HepG2 (cell line): Measurements from ENCODE around the gene ARG2. TPM values are rescaled to one million over a fixed set of nuclear protein-coding genes. Genes with fewer than 3 reads are reported as not detected.
A peak's percentile ranks its signal among the peaks of the same experiment; 100 is the strongest.

Experiments
- ATAC-seq: fragments of 200-7000 bp; cut with Tn5 transposase; 3 replicates; pipeline ENCODE4 v1.9.1; 2020; ENCODE audit warnings: mild to moderate bottlenecking, moderate library complexity
- BruUV-seq: library from RNA; stranded (reverse); fragments of 400-500 nt; replicated peaks from 2 replicates; lab custom pipeline; 2021; lab: Mats Ljungman, UMichigan
- CTCF ChIA-PET: fragments of 300-600 bp; formaldehyde crosslinking; extraction: SDS; loops from one replicate; lab custom pipeline; 2021; ENCODE audit warnings: low total read pairs, inconsistent platforms, low intra/inter-chr PET ratio; lab: Yijun Ruan, JAX
- POLR2A ChIA-PET: fragments of 350-600 bp; sonication (Branson Sonifier 250); formaldehyde crosslinking; loops from one replicate; lab custom pipeline; 2020; ENCODE audit warnings: antibody characterized with exemption, inconsistent platforms; lab: Yijun Ruan, JAX
- DNase-seq: peaks from one replicate; pipeline ENCODE4 v3.0.0-alpha.2; 2015; ENCODE audit warnings: low spot score
- FAIRE-seq: peaks from 3 replicates; lab custom pipeline; 2011; peaks lifted over from hg19 to GRCh38; lab: Jason Lieb, UNC
- H2AFZ ChIP-seq: one replicate; pipeline ENCODE4 v1.6.1; 2011; ENCODE audit warnings: low read length, inconsistent platforms
- H3K27ac ChIP-seq: fragments of 300-600 bp; 3 replicates; pipeline ENCODE4 v1.8.0; 2011; ENCODE audit warnings: mixed run types, mild to moderate bottlenecking, mixed read lengths, low read length, inconsistent platforms; ENCODE audit not compliant: insufficient read depth; ENCODE audit errors: extremely low read length
- H3K27me3 ChIP-seq, 2 experiments: fragments of 200-600 bp in 1 of 2; 2 replicates in 1 of 2; 3 replicates in 1 of 2; pipeline versions ENCODE4 v1.6.0 to v1.8.0; 2011; ENCODE audit warnings: low read length in 2 of 2, mild to moderate bottlenecking in 2 of 2, moderate library complexity in 2 of 2, inconsistent platforms in 1 of 2; ENCODE audit not compliant: insufficient read depth in 2 of 2, control insufficient read depth in 1 of 2
- H3K36me3 ChIP-seq, 2 experiments: fragments of 200-600 bp in 1 of 2; replicated peaks in 1 of 2; 2 replicates in 1 of 2; 3 replicates in 1 of 2; pipeline versions ENCODE4 v1.5.1 to v1.8.0; 2011; ENCODE audit warnings: low read length in 2 of 2, inconsistent platforms in 1 of 2; ENCODE audit not compliant: insufficient read depth in 2 of 2, control insufficient read depth in 1 of 2
- H3K4me1 ChIP-seq: 2 replicates; pipeline ENCODE4 v1.5.1; 2012; ENCODE audit warnings: low read length, inconsistent platforms; ENCODE audit not compliant: insufficient read depth
- H3K4me2 ChIP-seq: 2 replicates; pipeline ENCODE4 v1.6.0; 2011; ENCODE audit warnings: low read depth, low read length, inconsistent platforms
- H3K4me3 ChIP-seq, 3 experiments: fragments of 200-600 bp in 1 of 3; sonication (generic), shearing (Covaris generic) in 1 of 3; replicated peaks in 1 of 3; 2 replicates each; pipeline ENCODE4 v1.5.1; 2011 to 2016; ENCODE audit warnings: low read length in 3 of 3, inconsistent platforms in 2 of 3, low read depth in 2 of 3, mild to moderate bottlenecking in 2 of 3, control low read depth in 1 of 3, mixed read lengths in 1 of 3; ENCODE audit not compliant: insufficient read depth in 1 of 3
- H3K79me2 ChIP-seq: one replicate; pipeline ENCODE4 v1.6.1; 2011; ENCODE audit warnings: low read length, inconsistent platforms; ENCODE audit not compliant: insufficient read depth
- H3K9ac ChIP-seq: 2 replicates; pipeline ENCODE4 v1.6.0; 2011; ENCODE audit warnings: mild to moderate bottlenecking, low read depth, low read length, inconsistent platforms; ENCODE audit not compliant: insufficient read depth
- H3K9me3 ChIP-seq: 2 replicates; pipeline ENCODE4 v1.5.1; 2012; ENCODE audit warnings: mild to moderate bottlenecking, low read length
- H4K20me1 ChIP-seq: 2 replicates; pipeline ENCODE4 v1.6.0; 2011; ENCODE audit warnings: inconsistent platforms, mild to moderate bottlenecking, low read length, moderate library complexity; ENCODE audit not compliant: insufficient read depth
- ZKSCAN5 ChIP-seq: sonication (generic); formaldehyde crosslinking; IDR thresholded peaks from 2 replicates; pipeline ENCODE4 v1.5.1; 2020; ENCODE audit warnings: mild to moderate bottlenecking, missing genetic modification reagents
- ZNF121 ChIP-seq: sonication (generic); formaldehyde crosslinking; IDR thresholded peaks from 2 replicates; pipeline ENCODE4 v1.5.0; 2020; ENCODE audit warnings: mild to moderate bottlenecking, missing genetic modification reagents
- ZNF557 ChIP-seq: sonication (generic); formaldehyde crosslinking; IDR thresholded peaks from 2 replicates; pipeline ENCODE4 v1.4.0; 2020; ENCODE audit warnings: missing genetic modification reagents
- ZNF615 ChIP-seq: sonication (generic); formaldehyde crosslinking; IDR thresholded peaks from 2 replicates; pipeline ENCODE4 v1.5.0; 2020; ENCODE audit warnings: mild to moderate bottlenecking, missing genetic modification reagents, borderline replicate concordance
- WGBS: methylation state at CpG from one replicate; pipeline ENCODE4 v1.1.6; 2017; ENCODE audit warnings: low lambda C conversion rate; 5-methylcytosine and 5-hydroxymethylcytosine counted together
- in situ Hi-C: cut with HindIII; loops from 2 replicates; pipeline ENCODE4 v1.10.0; 2017; ENCODE audit warnings: low pct_unique_long_range_greater_than_20kb; ENCODE audit not compliant: extremely low pct_ligation_motif_present
- intact Hi-C: fragments of 100-400 bp; cut with micrococcal nuclease; formaldehyde crosslinking; loops from one replicate; pipeline ENCODE4 v1.10.0; 2022; ENCODE audit not compliant: unreplicated experiment
- polyA plus RNA-seq, 8 experiments: library from polyadenylated mRNA; depleted of rRNA in 3 of 8; stranded (reverse) in 7 of 8; unstranded in 1 of 8; fragments of >200 nt; fragmentation: Illumina TruSeq in 4 of 8; extraction: Trizol in 4 of 8; gene quantifications; 2 replicates each; pipeline versions ENCODE4 v1.2.1 to v1.2.3, GENCODE V29; 2011 to 2016; ENCODE audit warnings: low read depth in 4 of 8, missing spikeins in 1 of 8, mixed read lengths in 1 of 8; ENCODE audit not compliant: insufficient read depth in 1 of 8
- total RNA-seq, 5 experiments: library from RNA; depleted of rRNA; stranded (reverse); fragments of >200 nt; fragmentation: Illumina TruSeq; extraction: Trizol; gene quantifications; 2 replicates each; pipeline ENCODE4 v1.2.3, GENCODE V29; 2016; ENCODE audit warnings: low read depth in 1 of 5

ARG2 gene
- total and polyA plus RNA-seq, 2 of the 13 experiments (the other 11 are each of a cell fraction or from before 2014, with no cell fraction given) = 37.5 to 73.6 TPM

DNA sequence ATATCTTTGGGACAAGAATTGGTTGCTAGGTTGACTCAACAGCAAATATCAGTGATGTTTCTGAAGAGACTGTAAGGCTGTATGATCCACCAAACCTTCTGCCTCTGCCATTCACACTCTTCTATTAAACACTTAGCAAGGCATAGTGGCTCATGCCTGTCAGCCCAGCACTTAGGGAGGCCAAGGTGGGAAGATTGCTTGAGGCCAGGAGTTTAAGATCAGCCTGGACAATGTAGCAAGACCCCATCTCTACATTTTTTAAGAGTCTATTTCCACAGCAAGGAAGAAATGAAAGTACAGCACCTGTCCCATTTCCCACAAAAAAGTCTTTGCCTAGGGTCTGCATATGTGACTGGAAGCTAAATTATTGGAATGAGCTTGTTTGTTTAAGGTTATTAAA lies 7.8 kb downstream of the ARG2 start:
- no peak overlapping the region for H3K9ac ChIP-seq
- CTCF ChIA-PET = no interaction called here
- no peak for FAIRE-seq
- intact Hi-C loops = no loop called here
- H3K27ac ChIP-seq = no peak overlapping the region
- DNase-seq = no peak
- H3K4me2 ChIP-seq = no peak overlapping the region
- no TSS peak for BruUV-seq
- no peak overlapping the region for H2AFZ ChIP-seq
- no peaks in the 10 kb centered on the region for H3K27me3 ChIP-seq
- no peaks in the 10 kb centered on the region for H3K9me3 ChIP-seq
- POLR2A ChIA-PET = no interaction called here
- no peaks in the 10 kb centered on the region; a peak in 1 of 5 replicates for H3K36me3 ChIP-seq
- ATAC-seq = no peak
- no peak overlapping the region for H3K4me3 ChIP-seq
- no peaks in the 10 kb centered on the region for H3K79me2 ChIP-seq
- no peaks in the 10 kb centered on the region for H4K20me1 ChIP-seq
- H3K4me1 ChIP-seq = peaks cover 34% of the 10 kb centered on the region
- in situ Hi-C loops = no loop called here
- TF ChIP-seq ZNF121 (CRISPR knock-in tag) (peak; percentile 70), ZNF615 (CRISPR knock-in tag) (no peak)
- TF ChIP-seq, all 625 proteins: peak for 1

DNA sequence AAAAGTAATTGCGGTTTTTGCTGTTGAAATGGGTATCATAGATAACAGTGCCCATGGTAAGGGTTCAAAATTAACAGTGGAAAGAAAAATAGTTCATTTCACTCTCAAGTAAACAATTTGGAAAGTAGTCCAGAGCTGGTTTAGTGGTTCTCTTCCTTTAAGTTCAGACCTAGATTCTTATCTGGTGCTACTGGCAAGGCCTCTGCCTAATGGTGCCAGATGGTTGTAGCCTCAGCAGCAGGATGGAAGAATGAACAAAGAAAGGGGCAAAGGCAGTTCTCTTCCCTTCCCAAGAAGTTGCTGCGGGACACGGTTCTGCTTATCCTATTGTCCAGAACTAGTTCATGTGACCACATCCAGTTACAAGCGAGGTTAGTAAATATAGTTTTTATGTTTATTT lies 10.5 kb downstream of the ARG2 start:
- ATAC-seq = no peak
- peaks cover 1 to 8% of the 10 kb centered on the region in 2 experiments; a peak in 1 of 5 replicates for H3K36me3 ChIP-seq
- no peaks in the 10 kb centered on the region for H3K27me3 ChIP-seq
- no TSS peak for BruUV-seq
- no peak for DNase-seq
- 91% methylated on average over 4 of the region's 4 CpGs for WGBS
- H3K4me3 ChIP-seq = no peak overlapping the region
- ChIA-PET POLR2A (no interaction called here), CTCF (no interaction called here)
- H3K79me2 ChIP-seq = no peaks in the 10 kb centered on the region
- H3K4me1 ChIP-seq = peaks cover 15% of the 10 kb centered on the region
- no peak for TF ChIP-seq ZNF557 (CRISPR knock-in tag)
- TF ChIP-seq ZKSCAN5 (CRISPR knock-in tag) = no peak
- H3K9ac ChIP-seq = no peak overlapping the region
- no peak overlapping the region for H2AFZ ChIP-seq
- intact Hi-C loops (no loop called here), in situ Hi-C loops (no loop called here)
- no peak overlapping the region for H3K27ac ChIP-seq
- H3K4me2 ChIP-seq = no peak overlapping the region
- no peak for FAIRE-seq
- no peaks in the 10 kb centered on the region for H3K9me3 ChIP-seq
- H4K20me1 ChIP-seq = no peaks in the 10 kb centered on the region
